Stomach (tissue), 4 donors: ENCODE results near the gene CCDC160.

Experiments
- EP300 ChIP-seq: sonication (generic); formaldehyde crosslinking; IDR thresholded peaks from one replicate; pipeline ENCODE4 v1.6.1; 2017; ENCODE audit warnings: antibody characterized with exemption
- POLR2A ChIP-seq, 4 donors: fragments of 450-650 bp; IDR thresholded peaks; one replicate each; pipeline ENCODE4 v1.6.1; 2016; ENCODE audit warnings: antibody characterized with exemption in 4 of 4, control low read depth in 2 of 4, mild to moderate bottlenecking in 1 of 4, moderate library complexity in 1 of 4
- TF ChIP-seq, protein P1 (sequence below), 7 experiments: fragments of 450-650 bp in 4 of 7; fragments of 200-600 bp in 3 of 7; sonication (generic) in 3 of 7; IDR thresholded peaks; one replicate each; pipeline ENCODE4 v1.5.1; 2016 to 2019; ENCODE audit warnings: antibody characterized with exemption in 7 of 7, control low read depth in 2 of 7, mild to moderate bottlenecking in 1 of 7

DNA sequence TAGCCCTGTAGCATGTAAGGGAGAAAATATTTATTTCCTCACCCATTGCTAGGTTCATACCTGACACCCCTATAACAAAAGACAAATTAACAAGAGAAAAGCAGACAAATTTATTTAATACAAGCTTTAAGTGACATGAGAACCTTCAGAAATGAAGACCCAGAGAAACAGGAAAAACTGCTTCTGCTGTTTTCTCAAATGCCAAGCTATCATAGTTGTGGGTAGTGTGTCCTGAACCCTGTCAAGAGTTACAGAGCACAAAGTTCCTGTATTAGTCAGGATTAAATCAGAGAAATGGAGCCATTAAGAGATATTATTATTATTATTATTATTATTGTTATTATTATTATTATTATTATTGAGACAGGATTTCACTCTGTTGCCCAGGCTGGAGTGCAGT lies 17.5 kb downstream of the CCDC160 start:
- TF ChIP-seq, protein P1, sequence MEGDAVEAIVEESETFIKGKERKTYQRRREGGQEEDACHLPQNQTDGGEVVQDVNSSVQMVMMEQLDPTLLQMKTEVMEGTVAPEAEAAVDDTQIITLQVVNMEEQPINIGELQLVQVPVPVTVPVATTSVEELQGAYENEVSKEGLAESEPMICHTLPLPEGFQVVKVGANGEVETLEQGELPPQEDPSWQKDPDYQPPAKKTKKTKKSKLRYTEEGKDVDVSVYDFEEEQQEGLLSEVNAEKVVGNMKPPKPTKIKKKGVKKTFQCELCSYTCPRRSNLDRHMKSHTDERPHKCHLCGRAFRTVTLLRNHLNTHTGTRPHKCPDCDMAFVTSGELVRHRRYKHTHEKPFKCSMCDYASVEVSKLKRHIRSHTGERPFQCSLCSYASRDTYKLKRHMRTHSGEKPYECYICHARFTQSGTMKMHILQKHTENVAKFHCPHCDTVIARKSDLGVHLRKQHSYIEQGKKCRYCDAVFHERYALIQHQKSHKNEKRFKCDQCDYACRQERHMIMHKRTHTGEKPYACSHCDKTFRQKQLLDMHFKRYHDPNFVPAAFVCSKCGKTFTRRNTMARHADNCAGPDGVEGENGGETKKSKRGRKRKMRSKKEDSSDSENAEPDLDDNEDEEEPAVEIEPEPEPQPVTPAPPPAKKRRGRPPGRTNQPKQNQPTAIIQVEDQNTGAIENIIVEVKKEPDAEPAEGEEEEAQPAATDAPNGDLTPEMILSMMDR (IDR thresholded peaks at IDR 0.05), result no peak
- TF ChIP-seq EP300 (no peak), POLR2A (IDR thresholded peaks at IDR 0.05) (no peak)
